ENCODE data around the gene HNRNPF.
"Not testable (repeated sequence)": the region's sequence is repeated elsewhere in the genome, so short reads cannot be mapped to it uniquely, and the experiment has no call there.

Gene HNRNPF

GRCh38 chr10:43408710-43409384 is at the start of gene HNRNPF:
Gene HNRNPF (minus strand): TSS chr10:43409186. CDS start chr10:43387884, 21,302 bp downstream.
- peak; percentile 98 for DNase-seq

- no peak for DNase-seq
Measured at GRCh38 chr10:43458227-43458626, 49.2 kb upstream of the HNRNPF start.

GRCh38 chr10:43456561-43456960 is 47.6 kb upstream of the HNRNPF start:
- not testable (repeated sequence) for DNase-seq

GRCh38 chr10:43454025-43454424 is 45.0 kb upstream of the HNRNPF start:
- DNase-seq: not testable (repeated sequence)

GRCh38 chr10:43453266-43453831 is 44.4 kb upstream of the HNRNPF start:
- DNase-seq: no peak

GRCh38 chr10:43452356-43452914 is 43.4 kb upstream of the HNRNPF start:
- DNase-seq: no peak

GRCh38 chr10:43448742-43449141 is 39.8 kb upstream of the HNRNPF start:
- no peak for DNase-seq

- DNase-seq: not testable (repeated sequence)
Measured at GRCh38 chr10:43446219-43447017, 37.4 kb upstream of the HNRNPF start.

- no peak for DNase-seq
Measured at GRCh38 chr10:43444897-43445466, 36.0 kb upstream of the HNRNPF start.

- DNase-seq: no peak
Measured at GRCh38 chr10:43444323-43444722, 35.3 kb upstream of the HNRNPF start.

- DNase-seq: no peak
Measured at GRCh38 chr10:43440463-43441134, 31.6 kb upstream of the HNRNPF start.

GRCh38 chr10:43437141-43437870 is 28.3 kb upstream of the HNRNPF start:
- DNase-seq: no peak

GRCh38 chr10:43436291-43437140 is 27.5 kb upstream of the HNRNPF start, which contains the start of gene ZNF487:
Gene ZNF487 (plus strand): TSS chr10:43437111. CDS start chr10:43475814, 38,703 bp downstream.
- DNase-seq: peak; percentile 95

GRCh38 chr10:43430926-43431663 is 22.1 kb upstream of the HNRNPF start:
- no peak for DNase-seq

GRCh38 chr10:43427166-43427825 is 18.3 kb upstream of the HNRNPF start:
- no peak for DNase-seq

GRCh38 chr10:43426476-43426875 is 17.5 kb upstream of the HNRNPF start:
- DNase-seq: not testable (repeated sequence)

- no peak for DNase-seq
Measured at GRCh38 chr10:43424416-43424815, 15.4 kb upstream of the HNRNPF start.

GRCh38 chr10:43421944-43422343 is 13.0 kb upstream of the HNRNPF start:
- DNase-seq: not testable (repeated sequence)

- DNase-seq: no peak
Measured at GRCh38 chr10:43421519-43421918, 12.5 kb upstream of the HNRNPF start.

GRCh38 chr10:43421201-43421507 is 12.2 kb upstream of the HNRNPF start:
- DNase-seq: no peak
